ENCODE measurements around the gene FJX1.

FJX1 gene

GRCh38 chr11:35602979-35603378 lies 15.3 kb upstream of the FJX1 start:
- Histone ChIP-seq H3K4me3 (ENCODE audit: low read depth, low read length) (no peak overlapping the region), H3K9me3 (ENCODE audit: control insufficient read depth, insufficient read depth, low read depth, low read length) (no peaks in the 10 kb centered on the region), H3K4me1 (ENCODE audit: control insufficient read depth, insufficient read depth, low read length) (no peaks in the 10 kb centered on the region), H3K36me3 (ENCODE audit: control insufficient read depth in 2 of 2, insufficient read depth in 1 of 2, low read length in 2 of 2) (no peaks in the 10 kb centered on the region), H3K27ac (ENCODE audit: extremely low read depth, low read depth, low read length) (no peak overlapping the region)
- CTCF ChIA-PET, result interaction anchor here (0.7 to 1.0 kb wide), 3 partner anchors 9 to 13 kb away, joined by 3 to 4 read pairs (median 3); no protein-coding TSS in a partner anchor
- TF ChIP-seq EGR2 (tag by site-specific recombination; IDR thresholded peaks at IDR 0.05; ENCODE audit: low read depth), result peak; percentile 97
- no peak for TF ChIP-seq ZNF600 (tag by site-specific recombination; IDR thresholded peaks at IDR 0.05)
- peak; percentile 74 for TF ChIP-seq ZFHX2 (tag by site-specific recombination; conservative IDR thresholded peaks at IDR 0.05)
- POLR2A ChIA-PET, result no interaction called here

- H3K4me1 ChIP-seq (ENCODE audit: control insufficient read depth, insufficient read depth, low read length), result no peaks in the 10 kb centered on the region
- no peaks in the 10 kb centered on the region for H3K9me3 ChIP-seq (ENCODE audit: control insufficient read depth, insufficient read depth, low read depth, low read length)
- ChIA-PET CTCF (interaction anchor here (0.6 to 1.6 kb wide), 6 partner anchors 8 to 436 kb away, joined by 3 to 6 read pairs (median 3); no protein-coding TSS in a partner anchor), POLR2A (interaction anchor here (0.7 kb wide), 1 partner anchor 79 kb away, joined by 3 read pairs; no protein-coding TSS in a partner anchor)
- no peak overlapping the region for H3K4me3 ChIP-seq (ENCODE audit: low read depth, low read length)
- no peak overlapping the region for H3K27ac ChIP-seq (ENCODE audit: extremely low read depth, low read depth, low read length)
- TF ChIP-seq ZNF670 (tag by site-specific recombination; IDR thresholded peaks at IDR 0.05; ENCODE audit: low read depth) (no peak), ZFHX2 (tag by site-specific recombination; conservative IDR thresholded peaks at IDR 0.05) (peak; percentile 35; the same call in 1 of the 2 replicates), AEBP2 (tag by site-specific recombination; IDR thresholded peaks at IDR 0.05; ENCODE audit: borderline replicate concordance) (no peak), EGR2 (tag by site-specific recombination; IDR thresholded peaks at IDR 0.05; ENCODE audit: low read depth) (0 out of 2 replicates have a peak, but pooled peaks have one; percentile 27), ZBTB21 (tag by site-specific recombination; IDR thresholded peaks at IDR 0.05) (no peak), ZNF629 (tag by site-specific recombination; IDR thresholded peaks at IDR 0.05) (no peak)
- TF ChIP-seq, protein P1, sequence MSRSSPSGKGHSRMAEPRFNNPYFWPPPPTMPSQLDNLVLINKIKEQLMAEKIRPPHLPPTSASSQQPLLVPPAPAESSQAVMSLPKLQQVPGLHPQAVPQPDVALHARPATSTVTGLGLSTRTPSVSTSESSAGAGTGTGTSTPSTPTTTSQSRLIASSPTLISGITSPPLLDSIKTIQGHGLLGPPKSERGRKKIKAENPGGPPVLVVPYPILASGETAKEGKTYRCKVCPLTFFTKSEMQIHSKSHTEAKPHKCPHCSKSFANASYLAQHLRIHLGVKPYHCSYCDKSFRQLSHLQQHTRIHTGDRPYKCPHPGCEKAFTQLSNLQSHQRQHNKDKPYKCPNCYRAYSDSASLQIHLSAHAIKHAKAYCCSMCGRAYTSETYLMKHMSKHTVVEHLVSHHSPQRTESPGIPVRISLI (tag by site-specific recombination; IDR thresholded peaks at IDR 0.05), result no peak
- no peaks in the 10 kb centered on the region for H3K36me3 ChIP-seq (ENCODE audit: control insufficient read depth in 2 of 2, insufficient read depth in 1 of 2, low read length in 2 of 2)
These were observed 12.6 kb upstream of the FJX1 start for GRCh38 chr11:35605706-35606105.

- no peaks in the 10 kb centered on the region for H3K36me3 ChIP-seq (ENCODE audit: control insufficient read depth in 2 of 2, insufficient read depth in 1 of 2, low read length in 2 of 2)
- H3K9me3 ChIP-seq (ENCODE audit: control insufficient read depth, insufficient read depth, low read depth, low read length), result no peaks in the 10 kb centered on the region
- no peak overlapping the region for H3K27ac ChIP-seq (ENCODE audit: extremely low read depth, low read depth, low read length)
- no peak overlapping the region for H3K4me3 ChIP-seq (ENCODE audit: low read depth, low read length)
- no peaks in the 10 kb centered on the region for H3K4me1 ChIP-seq (ENCODE audit: control insufficient read depth, insufficient read depth, low read length)
- ChIA-PET CTCF (interaction anchor here (0.5 to 1.5 kb wide), 5 partner anchors 7 to 436 kb away, joined by 3 to 5 read pairs (median 3); no protein-coding TSS in a partner anchor), POLR2A (no interaction called here)
- no peak for TF ChIP-seq ZNF629 (tag by site-specific recombination; IDR thresholded peaks at IDR 0.05)
- no peak for TF ChIP-seq ZBTB49 (tag by site-specific recombination; IDR thresholded peaks at IDR 0.05; ENCODE audit: low read depth)
- TF ChIP-seq, protein P2, sequence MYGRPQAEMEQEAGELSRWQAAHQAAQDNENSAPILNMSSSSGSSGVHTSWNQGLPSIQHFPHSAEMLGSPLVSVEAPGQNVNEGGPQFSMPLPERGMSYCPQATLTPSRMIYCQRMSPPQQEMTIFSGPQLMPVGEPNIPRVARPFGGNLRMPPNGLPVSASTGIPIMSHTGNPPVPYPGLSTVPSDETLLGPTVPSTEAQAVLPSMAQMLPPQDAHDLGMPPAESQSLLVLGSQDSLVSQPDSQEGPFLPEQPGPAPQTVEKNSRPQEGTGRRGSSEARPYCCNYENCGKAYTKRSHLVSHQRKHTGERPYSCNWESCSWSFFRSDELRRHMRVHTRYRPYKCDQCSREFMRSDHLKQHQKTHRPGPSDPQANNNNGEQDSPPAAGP (tag by site-specific recombination; IDR thresholded peaks at IDR 0.05), result no peak
- no peak for TF ChIP-seq MYNN (tag by site-specific recombination; IDR thresholded peaks at IDR 0.05; ENCODE audit: borderline replicate concordance)
- TF ChIP-seq OSR2 (tag by site-specific recombination; IDR thresholded peaks at IDR 0.05), result no peak
- no peak for TF ChIP-seq ZNF280D (tag by site-specific recombination; IDR thresholded peaks at IDR 0.05)
- TF ChIP-seq REPIN1 (tag by site-specific recombination; IDR thresholded peaks at IDR 0.05; ENCODE audit: low read depth), result no peak
- TF ChIP-seq, protein P3, sequence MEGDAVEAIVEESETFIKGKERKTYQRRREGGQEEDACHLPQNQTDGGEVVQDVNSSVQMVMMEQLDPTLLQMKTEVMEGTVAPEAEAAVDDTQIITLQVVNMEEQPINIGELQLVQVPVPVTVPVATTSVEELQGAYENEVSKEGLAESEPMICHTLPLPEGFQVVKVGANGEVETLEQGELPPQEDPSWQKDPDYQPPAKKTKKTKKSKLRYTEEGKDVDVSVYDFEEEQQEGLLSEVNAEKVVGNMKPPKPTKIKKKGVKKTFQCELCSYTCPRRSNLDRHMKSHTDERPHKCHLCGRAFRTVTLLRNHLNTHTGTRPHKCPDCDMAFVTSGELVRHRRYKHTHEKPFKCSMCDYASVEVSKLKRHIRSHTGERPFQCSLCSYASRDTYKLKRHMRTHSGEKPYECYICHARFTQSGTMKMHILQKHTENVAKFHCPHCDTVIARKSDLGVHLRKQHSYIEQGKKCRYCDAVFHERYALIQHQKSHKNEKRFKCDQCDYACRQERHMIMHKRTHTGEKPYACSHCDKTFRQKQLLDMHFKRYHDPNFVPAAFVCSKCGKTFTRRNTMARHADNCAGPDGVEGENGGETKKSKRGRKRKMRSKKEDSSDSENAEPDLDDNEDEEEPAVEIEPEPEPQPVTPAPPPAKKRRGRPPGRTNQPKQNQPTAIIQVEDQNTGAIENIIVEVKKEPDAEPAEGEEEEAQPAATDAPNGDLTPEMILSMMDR (tag by site-specific recombination; IDR thresholded peaks at IDR 0.05), result no peak
- TF ChIP-seq ZNF214 (tag by site-specific recombination; IDR thresholded peaks at IDR 0.05; ENCODE audit: borderline replicate concordance), result no peak
- no peak for TF ChIP-seq SP7 (tag by site-specific recombination; IDR thresholded peaks at IDR 0.05)
These were observed 12.1 kb upstream of the FJX1 start for GRCh38 chr11:35606206-35606605.

Data from HEK293 (cell line).